Spleen (tissue), 7 donors: ENCODE results near the gene PCDHGA10.

Experiments
- POLR2A ChIP-seq, 3 donors: fragments of 450-650 bp; IDR thresholded peaks; one replicate each; pipeline ENCODE4 v1.5.1; 2017; ENCODE audit warnings: antibody characterized with exemption in 3 of 3, mild to moderate bottlenecking in 1 of 3
- POLR2AphosphoS5 ChIP-seq, 3 donors: sonication (generic); formaldehyde crosslinking; IDR thresholded peaks; one replicate each; pipeline ENCODE4 v1.5.1; 2017; ENCODE audit warnings: antibody characterized with exemption in 3 of 3
- TF ChIP-seq, protein P1 (sequence below), 11 experiments: fragments of 200-600 bp in 7 of 11; fragments of 450-650 bp in 4 of 11; sonication (generic) in 4 of 11; IDR thresholded peaks in 8 of 11; conservative IDR thresholded peaks in 3 of 11; 1 replicate in 7 of 11; 2 replicates in 4 of 11; pipeline versions ENCODE4 v1.4.0 to v1.8.0; 2016 to 2021; ENCODE audit warnings: antibody characterized with exemption in 11 of 11, inconsistent platforms in 4 of 11, mild to moderate bottlenecking in 1 of 11
- donor health status: DM: no; HTN: no; CAD: no; lungs with moderate emphysema.
- donor health status: DM: no; HTN: no; CAD: no.
- donor health status: DM: no; HTN: no; CAD: no.

DNA sequence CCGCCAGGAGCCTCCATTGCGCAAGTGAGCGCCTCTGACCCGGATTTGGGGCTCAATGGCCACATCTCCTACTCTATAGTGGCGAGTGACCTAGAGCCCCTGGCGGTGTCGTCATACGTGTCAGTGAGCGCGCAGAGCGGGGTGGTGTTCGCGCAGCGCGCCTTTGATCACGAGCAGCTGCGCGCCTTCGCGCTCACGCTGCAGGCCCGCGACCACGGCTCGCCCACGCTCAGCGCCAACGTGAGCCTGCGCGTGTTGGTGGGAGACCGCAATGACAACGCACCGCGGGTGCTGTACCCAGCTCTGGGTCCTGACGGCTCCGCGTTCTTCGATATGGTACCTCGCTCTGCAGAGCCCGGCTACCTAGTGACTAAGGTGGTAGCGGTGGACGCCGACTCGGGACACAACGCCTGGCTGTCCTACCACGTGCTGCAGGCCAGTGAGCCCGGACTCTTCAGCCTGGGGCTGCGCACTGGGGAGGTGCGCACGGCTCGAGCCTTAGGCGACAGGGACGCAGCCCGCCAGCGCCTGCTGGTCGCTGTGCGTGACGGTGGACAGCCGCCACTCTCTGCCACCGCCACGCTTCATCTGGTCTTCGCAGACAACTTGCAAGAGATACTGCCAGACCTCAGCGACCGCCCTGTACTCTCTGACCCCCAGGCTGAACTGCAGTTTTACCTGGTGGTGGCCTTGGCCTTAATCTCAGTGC, 3.0 kb upstream of the PCDHGA10 start:
- TF ChIP-seq, protein P1, sequence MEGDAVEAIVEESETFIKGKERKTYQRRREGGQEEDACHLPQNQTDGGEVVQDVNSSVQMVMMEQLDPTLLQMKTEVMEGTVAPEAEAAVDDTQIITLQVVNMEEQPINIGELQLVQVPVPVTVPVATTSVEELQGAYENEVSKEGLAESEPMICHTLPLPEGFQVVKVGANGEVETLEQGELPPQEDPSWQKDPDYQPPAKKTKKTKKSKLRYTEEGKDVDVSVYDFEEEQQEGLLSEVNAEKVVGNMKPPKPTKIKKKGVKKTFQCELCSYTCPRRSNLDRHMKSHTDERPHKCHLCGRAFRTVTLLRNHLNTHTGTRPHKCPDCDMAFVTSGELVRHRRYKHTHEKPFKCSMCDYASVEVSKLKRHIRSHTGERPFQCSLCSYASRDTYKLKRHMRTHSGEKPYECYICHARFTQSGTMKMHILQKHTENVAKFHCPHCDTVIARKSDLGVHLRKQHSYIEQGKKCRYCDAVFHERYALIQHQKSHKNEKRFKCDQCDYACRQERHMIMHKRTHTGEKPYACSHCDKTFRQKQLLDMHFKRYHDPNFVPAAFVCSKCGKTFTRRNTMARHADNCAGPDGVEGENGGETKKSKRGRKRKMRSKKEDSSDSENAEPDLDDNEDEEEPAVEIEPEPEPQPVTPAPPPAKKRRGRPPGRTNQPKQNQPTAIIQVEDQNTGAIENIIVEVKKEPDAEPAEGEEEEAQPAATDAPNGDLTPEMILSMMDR (IDR thresholded peaks at IDR 0.05 in 8 of 11, conservative IDR thresholded peaks at IDR 0.05 in 3 of 11) = no peak
- TF ChIP-seq POLR2A (IDR thresholded peaks at IDR 0.05) (no peak), POLR2AphosphoS5 (IDR thresholded peaks at IDR 0.05) (no peak)
